Measurements from ENCODE around the gene NUDT3.
"Not testable (repeated sequence)": the region's sequence is repeated elsewhere in the genome, so short reads cannot be mapped to it uniquely, and the experiment has no call there.

The NUDT3 gene

DNA sequence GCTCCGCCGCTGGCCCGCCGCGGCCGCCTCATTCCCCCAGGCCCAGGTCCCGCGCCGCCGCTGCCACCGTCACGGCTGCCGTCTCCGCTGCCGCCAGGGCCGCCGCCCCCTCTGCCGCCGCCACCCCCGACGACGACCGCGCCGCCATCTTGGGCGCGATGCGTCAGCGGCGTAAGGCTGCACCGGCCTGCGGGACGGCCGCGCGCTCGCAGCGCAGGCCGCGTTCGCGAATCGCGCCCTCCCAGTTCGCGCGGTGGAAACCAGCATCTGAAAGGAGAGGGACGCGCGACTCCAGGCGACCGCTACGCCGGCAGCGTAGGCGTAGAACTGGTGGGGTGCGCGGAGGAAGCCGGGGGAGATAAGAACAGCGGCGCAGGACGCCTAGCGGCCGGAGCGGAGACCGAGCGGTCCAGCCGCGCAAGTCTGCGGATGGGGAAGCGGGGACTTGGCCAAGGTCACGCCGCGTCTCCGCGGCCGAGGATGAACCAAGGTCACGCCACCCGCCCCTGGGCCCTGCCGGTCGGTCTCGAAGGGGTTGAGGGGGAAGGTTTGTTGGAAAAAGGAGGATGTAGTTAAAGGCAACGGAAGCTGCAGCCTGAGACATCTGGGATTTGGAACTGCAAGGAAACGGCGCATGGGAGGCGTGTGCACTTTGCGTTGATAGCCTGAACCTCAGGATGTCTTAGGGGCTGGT lies at the start of gene NUDT3:
TSS of gene NUDT3 (minus strand) at position 173 of the 694 bp plus-strand sequence. CDS start 307 bp downstream, outside the sequence.
- FAIRE-seq = no peak

DNA sequence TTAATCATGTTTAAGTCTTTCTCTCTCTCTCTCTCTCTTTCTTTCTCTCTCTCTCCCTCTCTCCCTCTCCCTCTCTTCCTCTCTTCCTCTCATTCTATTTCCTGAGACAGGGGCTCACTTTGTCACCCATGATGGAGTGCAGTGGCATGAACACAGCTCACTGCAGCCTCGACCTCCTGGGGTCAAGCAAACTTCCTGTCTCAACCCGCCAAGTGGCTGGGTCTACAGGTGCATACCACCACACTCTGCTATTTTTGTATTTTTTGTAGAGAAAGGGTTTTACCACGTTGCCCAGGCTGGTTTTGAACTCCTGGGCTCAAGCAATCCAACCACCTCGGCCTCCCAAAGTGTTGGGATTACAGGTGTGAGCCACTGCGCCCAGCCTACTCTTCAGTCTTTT lies 49.1 kb upstream of the NUDT3 start:
- no peak for FAIRE-seq

DNA sequence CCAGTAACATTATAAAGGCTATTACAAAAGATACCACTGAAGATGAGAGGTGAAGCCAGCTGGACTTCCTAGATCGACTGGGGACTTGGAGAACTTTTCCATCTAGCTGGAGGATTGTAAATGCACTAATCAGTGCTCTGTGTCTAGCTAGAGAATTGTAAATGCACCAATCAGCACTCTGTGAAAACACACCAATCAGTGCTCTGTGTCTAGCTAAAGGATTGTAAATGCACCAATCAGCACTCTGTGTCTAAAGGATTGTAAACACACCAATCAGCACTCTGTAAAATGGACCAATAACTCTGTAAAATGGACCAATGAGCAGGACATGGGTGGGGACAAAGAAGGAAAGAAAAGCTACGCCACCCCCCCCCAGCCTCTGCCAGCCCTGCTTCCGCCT lies 47.0 kb upstream of the NUDT3 start:
- FAIRE-seq = no peak

DNA sequence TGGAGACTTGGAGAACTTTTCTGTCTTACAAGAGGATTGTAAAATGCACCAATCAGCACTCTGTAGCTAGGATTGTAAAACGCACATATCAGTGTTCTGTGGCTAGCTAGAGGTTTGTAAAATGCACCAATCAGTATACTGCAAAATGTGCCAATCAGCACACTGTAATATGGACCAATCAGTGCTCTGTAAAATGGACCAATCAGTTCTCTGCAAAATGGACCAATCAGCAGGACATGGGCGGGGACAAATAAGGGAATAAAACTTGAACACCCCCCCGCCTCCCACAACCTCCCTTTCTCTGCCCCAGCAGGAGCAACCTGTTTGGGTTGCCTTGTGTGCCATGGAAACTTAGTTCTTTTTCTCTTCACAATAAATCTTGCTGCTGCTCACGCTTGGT lies 46.2 kb upstream of the NUDT3 start:
- FAIRE-seq = no peak

DNA sequence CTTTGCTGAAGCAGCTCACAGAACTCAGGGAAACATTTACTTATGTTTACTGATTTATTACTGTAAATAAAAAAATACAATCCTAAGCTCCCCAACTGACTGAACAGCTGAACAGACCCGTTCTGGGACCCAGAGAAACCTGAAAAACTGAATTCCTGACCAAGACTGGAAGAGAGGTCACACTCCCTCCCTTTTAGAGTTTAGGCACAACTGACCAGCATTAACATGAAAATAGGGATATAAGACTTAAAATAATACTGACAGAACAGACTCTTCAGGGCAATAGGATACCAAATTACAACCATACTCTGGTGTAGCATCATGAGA lies 45.1 kb upstream of the NUDT3 start:
- no peak for FAIRE-seq

DNA sequence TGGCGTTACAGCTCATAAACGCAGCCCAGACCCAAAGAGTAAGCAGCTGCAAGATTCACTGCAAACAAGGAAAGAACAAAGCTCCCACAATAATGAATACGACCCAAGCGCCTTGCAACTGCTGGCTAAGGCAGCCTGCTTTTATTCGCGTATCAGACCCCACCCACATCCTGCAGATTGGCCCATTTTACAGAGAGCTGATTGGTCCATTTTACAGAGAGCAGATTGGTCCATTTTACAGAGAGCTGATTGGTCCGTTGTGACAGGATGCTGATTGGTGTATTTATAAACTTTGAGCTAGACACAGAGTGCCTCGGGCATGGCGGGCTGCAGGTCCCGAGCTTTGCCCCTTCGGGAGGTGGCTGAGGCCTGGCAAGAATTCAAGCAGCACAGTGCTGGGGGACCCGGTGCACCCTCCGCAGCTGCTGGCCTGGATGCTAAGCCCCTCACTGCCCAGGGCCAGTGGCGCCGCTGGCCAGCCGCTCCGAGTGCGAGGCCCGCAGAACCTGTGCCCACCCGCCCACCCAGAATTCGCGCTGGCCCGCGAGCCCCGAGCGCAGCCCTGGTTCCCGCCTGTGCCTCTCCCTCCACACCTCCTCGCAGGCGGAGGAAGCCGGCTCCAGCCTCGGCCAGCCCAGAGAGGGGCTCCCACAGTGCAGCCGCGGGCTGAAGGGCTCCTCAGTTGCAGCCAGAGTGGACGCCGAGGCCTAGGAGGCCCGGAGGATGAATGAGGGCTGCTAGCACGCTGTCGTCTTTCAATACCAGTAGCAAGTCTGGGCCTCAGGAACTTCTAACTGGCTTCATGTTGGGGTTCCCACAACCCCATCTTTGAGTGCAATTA lies 44.6 kb upstream of the NUDT3 start:
- no peak for FAIRE-seq

DNA sequence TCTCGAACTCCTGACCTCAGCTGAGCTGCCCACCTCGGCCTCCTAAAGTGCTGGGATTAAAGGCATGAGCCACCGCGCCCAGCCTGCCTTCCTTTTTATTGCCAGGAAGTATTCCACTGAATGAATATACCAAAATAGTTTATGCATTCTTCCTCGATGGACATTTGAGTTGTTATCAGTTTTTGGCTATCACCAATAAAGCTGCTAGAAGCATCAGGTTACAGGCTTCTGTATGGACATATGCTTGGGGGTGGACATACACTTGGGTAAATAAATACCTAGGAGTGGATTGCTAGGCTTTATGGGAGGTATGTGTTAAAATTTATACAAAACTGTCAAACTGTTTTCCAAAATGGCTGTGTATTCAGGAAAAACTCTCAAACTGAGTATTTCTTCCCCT lies 43.4 kb upstream of the NUDT3 start:
- FAIRE-seq = no peak

DNA sequence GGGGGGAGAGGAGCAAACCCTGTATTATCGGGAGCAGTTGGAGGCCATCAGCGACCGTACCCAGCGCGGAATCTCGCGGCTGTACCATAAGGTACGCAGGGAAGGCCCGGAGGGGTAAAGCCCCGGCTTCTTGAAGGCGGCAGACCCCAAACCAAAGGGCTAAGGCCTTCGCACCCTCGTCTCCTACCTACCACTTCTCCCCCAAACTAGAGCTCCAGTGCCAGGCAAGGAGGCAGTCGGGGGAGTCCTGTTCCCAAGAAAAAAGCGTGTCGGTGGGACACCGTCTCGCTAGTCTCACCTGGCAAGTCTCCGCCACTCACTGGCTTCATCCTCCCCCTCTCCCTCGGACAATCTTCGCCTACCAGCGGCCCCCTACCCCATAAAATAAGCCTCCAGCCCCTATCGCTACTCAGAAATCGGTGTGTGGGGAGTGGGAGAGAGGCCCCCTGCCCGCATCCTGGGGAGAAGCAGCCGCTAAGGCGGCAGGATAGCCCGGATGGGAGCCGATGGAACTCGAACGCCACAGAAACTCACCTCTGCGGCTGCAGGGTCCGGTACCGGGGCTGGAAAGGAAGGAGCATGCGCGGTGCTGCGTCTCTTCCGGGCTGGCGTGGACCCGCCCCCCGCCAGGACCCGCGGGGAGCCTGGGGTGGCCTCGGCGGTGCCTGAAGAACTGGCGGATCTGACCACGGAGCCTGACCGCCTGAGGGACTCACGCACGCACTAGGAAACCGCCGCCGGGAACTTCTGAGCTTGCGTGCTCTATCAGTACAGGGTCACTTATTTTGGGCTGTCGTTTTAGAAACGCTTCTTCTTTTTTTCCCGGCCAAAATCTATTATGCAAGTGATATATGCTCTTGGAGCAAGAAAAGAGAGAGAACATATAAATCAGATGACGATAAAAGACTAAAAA lies 33.3 kb upstream of the NUDT3 start, which contains the start of gene RPS10:
TSS of gene RPS10 (minus strand) at position 572 of the 913 bp plus-strand sequence. CDS start 848 bp downstream, outside the sequence.
- FAIRE-seq = no peak

DNA sequence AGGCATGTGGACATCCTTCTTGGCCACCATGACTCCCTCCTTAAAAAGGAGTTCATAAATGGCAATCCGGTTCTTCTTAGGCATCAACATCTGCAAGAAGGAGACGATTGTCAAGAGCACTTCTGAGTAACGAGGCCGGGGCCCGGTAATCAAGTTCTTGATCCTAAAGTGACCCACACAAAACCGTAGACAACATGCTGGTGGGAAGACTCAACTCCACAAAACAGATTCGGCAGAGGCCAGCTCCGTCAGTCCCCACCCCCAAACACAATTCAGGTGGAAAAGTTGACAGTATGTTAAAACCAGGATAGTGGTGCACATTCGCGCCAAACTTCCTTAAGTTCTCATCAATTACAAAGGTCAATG lies 32.6 kb upstream of the NUDT3 start:
- no peak for FAIRE-seq

DNA sequence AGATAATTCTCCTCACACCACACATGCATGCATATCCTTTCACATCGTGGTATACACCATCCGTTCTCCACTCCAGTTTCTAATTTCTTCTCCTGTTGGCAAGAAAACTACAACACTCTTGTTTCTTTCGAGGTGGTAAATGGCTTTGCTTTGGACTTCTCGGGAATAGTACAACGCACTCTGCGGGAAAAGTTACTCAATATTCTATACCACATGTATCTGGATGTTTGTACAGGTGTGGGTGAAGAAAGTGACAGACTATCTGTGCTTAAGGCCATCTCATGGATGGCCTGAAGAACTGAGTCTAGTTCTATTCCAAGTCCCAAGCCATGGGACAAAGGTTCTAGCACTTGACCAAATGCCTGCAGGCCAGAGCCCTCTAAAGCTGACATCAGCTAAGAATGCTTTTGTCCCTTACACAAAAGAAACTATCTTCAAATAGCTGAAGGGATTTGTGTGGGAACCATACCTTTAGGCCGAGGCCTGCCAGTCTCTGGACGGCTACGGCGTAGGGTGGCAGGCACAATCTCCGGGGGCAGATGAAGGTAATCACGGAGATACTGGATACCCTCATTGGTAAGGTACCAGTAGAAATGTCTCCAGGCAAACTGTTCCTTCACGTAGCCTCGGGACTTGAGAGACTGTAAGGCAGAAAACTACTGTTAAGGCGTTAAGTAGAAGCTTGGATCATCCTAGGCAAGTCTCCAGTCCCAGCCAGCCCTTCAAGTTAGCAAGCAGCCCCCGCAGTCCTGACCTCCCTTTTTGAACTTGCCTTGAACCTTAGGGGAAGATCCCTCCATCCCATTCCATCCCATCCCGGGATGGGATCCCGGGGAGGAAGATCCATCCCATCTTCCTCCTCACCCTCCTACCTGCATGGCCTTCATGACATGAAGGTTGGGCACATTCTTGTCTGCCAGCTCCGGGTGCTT lies 32.0 kb upstream of the NUDT3 start:
- no peak for FAIRE-seq

DNA sequence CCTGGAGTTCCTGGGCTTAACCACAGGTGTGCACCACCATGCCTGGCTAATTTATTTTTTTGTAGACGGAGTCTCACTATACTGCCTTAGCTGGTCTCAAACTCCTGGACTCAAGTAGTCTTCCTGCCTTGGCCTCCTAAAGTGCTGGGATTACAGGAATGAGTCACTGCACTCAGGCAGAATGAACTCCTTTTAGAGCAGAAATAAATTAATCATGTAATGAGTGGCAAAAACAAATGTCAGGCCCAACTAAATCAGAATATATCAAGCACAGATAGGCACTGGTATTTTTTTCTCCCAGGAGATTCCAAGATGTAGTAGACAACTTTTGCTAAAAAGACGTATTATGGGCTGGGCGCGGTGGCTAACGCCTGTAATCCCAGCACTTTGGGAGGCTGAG lies 30.8 kb upstream of the NUDT3 start:
- FAIRE-seq = no peak

DNA sequence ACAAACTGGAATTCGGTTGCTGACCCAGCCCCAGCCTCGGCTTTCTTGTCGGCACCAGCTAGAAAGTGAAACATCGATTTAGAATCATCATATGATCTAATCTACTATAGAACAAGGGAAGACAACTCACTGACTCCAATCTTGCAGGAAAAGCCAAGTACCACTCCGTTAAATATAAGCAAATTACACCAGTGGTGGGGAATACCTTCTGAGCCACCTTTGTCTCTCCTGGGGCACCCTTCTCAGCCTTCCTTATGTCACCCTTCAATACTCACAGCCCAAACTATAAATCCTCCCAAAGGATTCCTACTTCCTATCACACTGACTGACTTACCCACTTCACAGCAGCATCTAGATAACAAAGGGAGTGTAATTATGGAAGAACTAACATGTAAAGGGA lies 25.9 kb upstream of the NUDT3 start:
- no peak for FAIRE-seq

DNA sequence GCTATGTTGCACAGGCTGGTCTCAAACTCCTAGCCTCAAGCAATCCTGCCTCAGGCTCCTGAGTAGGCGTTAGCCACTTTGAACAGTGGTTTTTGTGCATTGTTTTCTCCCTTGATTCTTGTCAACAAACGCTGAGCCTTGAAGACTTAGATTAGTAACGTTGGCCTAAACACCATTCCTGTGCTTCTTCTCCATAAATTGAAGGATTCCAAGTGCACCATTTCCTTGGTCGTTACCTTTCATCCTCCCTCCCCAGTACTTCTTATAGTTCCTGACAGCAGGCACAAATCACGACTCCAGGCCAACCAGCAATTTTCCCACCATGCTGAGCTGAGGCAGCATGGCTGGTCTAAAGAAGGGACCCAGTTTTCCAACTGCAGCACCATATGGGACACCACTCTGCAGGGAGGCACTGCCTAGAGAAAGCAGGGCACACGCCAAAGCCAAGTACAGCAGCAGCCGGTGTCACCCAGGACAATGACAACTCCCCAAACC lies 24.5 kb upstream of the NUDT3 start:
- no peak for FAIRE-seq

DNA sequence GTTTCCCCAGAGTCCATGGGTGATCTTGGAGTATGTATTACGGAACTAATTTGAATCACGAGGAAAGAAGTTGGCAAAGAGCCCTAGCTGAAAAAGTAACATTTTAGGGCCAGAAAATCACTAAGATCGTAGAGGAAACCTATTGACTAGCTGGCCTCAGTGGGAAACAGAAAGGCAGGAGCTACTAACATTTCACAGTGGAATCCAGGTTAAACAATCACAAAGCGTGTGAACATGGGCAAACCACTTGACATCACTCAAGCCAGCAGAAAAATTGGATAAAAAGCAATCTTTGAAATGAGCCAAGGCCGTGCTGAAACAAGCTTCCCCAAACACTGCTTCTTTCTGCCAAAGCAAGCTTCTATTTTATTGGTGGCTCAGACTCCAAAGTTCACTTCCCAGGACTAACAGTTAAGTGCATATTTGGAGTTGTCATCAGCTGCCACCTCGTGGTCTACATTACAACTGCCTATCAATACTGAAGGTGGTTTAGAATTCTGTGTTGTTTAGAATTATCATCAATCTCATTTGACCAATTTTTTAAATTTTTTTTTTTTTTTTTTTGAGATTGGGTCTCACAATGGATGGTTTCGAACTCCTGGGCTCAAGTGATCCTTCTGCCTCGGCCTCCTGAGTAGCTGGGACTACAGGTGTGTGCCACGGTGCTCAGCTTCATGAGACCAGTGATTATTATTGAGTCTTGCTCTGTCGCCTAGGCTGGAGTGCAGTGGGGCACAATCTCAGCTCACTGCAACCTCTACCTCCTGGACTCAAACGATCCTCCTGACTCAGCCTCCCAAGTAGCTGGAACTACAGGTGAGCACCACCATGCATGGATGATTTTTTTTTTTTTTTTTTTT lies 22.8 kb upstream of the NUDT3 start:
- FAIRE-seq = peak; percentile 96

DNA sequence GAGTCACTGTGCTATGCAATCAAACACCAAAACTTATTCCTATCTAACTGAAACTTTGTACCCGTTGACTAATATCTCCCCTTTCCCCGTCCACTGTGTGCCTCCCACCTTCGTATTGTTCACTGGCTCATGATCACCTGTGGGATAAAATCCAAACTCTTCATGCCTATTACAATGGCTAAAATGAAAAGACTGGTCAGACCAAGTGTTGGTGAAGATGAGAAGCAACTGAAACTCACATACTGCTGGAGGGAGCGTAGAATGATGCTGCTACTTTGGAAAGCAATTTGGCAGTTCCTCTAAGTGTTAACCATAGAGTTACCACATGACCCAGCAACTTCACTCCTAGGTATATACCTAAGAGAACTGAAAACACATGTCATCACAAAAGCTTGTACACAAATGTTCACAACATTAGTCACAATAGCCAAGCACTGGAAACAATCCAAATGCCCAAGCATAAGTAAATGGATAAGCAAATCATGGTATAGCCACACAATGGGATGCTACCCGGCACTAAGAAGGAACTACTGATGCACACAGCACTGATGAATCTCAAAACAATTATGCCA lies 20.3 kb upstream of the NUDT3 start:
- no peak for FAIRE-seq

DNA sequence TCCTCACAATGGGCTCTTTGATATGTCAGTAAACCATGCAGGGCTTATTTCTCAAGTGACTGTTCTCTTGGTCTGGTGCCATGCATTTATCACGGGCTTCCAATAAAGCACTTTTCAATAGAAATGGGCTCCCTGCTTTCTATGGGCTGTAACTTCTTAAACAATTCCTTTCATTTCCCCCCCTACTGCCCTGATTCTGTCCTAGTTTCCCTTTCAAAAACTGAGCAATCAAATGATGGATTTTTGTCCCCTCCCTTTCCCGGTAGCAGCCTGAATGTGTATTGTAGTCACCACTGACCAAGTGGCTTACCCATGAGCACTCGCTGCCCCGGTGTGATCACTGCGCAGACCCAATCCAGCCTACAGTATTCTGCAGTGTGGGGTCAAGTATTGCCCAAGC lies 19.5 kb upstream of the NUDT3 start:
- FAIRE-seq = no peak

DNA sequence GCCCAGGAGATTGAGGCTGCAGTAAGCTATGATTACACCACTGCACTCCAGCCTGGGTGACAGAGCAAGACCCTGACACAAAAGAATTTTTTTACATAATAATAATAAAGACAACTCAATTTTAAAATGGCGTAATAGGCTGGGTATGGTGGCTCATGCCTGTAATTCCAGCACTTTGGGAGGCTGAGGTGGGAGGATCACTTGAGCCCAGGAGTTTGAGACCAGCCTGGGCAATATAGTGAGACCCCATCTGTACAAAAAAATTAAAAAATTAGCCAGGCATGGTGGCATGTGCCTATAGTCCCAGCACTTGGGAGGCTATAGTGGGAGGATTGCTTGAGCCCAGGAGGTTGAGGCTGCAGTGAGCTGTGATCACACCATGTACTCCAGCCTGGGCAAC lies 15.4 kb upstream of the NUDT3 start:
- FAIRE-seq = not testable (repeated sequence)

DNA sequence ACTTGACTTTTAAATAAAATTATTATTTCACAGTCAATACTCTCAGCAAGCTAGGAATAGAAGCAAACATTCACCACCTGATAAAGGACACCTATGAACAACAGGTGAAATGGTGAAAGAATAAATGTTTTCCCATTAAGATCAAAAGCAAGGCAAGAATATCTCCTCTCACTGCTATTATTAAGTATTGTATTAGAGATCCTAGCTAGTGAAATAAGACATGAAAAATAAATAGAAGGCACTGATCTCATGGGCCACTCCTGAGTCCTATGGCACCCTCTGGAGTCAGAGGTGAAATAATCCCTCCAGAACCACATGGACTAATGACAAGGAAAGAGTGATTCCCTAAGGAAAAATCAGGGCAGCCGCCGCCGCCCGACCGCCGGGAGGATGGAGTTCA lies 4.0 kb upstream of the NUDT3 start:
- FAIRE-seq = no peak

DNA sequence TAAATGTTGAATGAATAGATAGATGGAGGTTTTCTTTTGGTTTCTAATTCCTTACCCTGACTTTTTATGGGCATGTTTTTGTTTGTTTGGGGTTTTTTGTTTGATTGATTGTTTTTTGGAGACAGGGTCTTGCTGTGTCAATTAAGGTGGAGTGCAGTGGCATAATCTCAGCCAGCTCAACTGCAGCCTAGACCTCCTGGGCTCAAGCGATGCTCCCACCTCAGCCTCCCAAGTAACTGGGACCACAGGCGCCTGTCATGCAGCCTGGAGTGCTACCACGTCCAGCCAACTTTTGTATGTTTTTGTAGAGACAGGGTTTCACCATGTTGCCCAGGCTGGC lies 1.5 kb upstream of the NUDT3 start:
- FAIRE-seq = no peak

DNA sequence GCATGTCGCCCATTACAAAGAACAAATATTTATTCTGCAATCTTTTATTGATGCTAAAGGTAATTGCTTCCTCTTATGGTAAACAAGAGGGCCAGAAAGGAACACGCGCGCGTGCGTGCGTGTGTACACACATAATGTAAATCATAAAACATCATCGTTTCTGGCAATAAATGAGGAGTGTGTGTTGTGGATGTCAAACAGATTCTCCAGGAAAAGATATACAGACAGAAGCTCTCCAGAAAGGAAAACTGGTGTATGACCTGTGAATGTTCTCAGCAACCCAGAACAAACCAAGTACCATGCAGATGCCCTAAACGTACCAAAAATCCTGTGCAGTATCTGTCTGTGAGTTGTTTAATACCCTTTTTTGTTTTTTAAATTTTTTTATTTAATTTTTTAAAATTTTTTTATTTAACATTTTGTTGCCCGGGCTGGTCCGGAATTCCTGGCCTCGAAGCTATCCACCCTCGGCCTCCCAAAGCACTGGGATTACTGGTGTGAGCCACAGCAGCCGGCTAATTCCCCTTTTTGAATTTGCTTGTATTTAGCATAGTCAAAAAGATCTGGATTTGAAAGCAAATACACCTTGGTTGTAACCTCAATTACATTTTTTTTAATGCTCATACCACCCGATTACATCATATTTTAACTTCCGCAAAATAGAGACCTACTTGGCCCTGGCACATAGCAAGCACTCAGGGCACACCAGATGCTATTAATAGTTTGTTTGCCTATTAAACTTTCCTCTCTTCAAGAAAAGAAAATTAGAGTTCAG lies 909 bp upstream of the NUDT3 start:
- no peak for FAIRE-seq

All from islet of Langerhans (tissue), 1 donor.